Measurements from ENCODE around the gene SUPT5H. TPM values are rescaled to one million over a fixed set of nuclear protein-coding genes. Genes with fewer than 3 reads are reported as not detected.

Gene SUPT5H
- total and polyA plus RNA-seq, 3 donors from 2014 or later = 359 to 366 (median 363) TPM

DNA sequence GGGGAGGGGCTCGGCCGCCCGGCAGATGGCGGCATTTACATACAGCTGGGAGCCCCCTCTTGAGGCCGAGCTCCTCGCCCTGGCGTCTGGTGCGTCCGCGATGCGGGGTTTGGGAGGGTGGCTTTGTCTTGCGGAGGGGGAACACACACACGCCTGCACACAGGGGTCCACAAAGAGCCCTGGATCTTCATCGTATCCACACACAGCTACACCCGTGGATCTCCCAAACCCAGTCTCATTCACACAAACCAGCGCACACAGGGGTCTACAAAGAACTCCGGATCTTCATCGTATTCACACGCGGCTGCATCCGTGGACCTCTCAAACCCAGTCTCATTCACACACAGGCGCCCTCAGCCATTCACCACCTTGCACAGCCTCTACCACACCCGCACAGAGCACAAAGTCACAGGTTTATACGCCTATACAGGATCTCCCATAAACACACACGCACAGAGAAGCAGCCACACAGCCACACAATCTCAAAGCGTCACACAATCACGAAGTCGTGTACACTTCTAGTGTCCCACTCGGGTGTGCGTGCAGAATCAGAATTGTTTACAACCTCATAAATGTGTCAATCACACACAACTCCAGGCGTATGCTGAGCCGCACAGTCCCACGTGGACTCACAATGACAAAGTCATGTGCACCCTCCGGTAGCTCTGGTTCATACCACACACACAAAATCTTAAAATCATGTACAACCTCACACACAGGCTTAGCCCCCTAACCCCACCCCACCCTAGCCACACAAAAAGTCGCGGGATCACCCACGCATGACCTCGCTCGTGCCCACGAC is 52.8 kb downstream of the SUPT5H start:
- peaks cover 16% of the 10 kb centered on the region for H3K4me1 ChIP-seq
- no peak for TF ChIP-seq POLR2A (IDR thresholded peaks at IDR 0.05)
- TF ChIP-seq, protein P1, sequence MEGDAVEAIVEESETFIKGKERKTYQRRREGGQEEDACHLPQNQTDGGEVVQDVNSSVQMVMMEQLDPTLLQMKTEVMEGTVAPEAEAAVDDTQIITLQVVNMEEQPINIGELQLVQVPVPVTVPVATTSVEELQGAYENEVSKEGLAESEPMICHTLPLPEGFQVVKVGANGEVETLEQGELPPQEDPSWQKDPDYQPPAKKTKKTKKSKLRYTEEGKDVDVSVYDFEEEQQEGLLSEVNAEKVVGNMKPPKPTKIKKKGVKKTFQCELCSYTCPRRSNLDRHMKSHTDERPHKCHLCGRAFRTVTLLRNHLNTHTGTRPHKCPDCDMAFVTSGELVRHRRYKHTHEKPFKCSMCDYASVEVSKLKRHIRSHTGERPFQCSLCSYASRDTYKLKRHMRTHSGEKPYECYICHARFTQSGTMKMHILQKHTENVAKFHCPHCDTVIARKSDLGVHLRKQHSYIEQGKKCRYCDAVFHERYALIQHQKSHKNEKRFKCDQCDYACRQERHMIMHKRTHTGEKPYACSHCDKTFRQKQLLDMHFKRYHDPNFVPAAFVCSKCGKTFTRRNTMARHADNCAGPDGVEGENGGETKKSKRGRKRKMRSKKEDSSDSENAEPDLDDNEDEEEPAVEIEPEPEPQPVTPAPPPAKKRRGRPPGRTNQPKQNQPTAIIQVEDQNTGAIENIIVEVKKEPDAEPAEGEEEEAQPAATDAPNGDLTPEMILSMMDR (IDR thresholded peaks at IDR 0.05) = peak in 1 of 3 experiments; percentile 10
- intact Hi-C loops (cut with DNase I; ENCODE audit: low total_unique reads) = no loop called here
- peak; percentile 39 for DNase-seq
- no peaks in the 10 kb centered on the region for H3K36me3 ChIP-seq (ENCODE audit: low read depth, missing control alignments)
- H3K27me3 ChIP-seq = no peaks in the 10 kb centered on the region
- peak overlapping the region in 1 of 2 donors; percentile 26 for H3K4me3 ChIP-seq
- no peak overlapping the region for H3K27ac ChIP-seq
- H3K9me3 ChIP-seq = no peaks in the 10 kb centered on the region
- WGBS, 2 donors = 0 to 2% methylated on average over 24 to 40 of the region's 40 CpGs

DNA sequence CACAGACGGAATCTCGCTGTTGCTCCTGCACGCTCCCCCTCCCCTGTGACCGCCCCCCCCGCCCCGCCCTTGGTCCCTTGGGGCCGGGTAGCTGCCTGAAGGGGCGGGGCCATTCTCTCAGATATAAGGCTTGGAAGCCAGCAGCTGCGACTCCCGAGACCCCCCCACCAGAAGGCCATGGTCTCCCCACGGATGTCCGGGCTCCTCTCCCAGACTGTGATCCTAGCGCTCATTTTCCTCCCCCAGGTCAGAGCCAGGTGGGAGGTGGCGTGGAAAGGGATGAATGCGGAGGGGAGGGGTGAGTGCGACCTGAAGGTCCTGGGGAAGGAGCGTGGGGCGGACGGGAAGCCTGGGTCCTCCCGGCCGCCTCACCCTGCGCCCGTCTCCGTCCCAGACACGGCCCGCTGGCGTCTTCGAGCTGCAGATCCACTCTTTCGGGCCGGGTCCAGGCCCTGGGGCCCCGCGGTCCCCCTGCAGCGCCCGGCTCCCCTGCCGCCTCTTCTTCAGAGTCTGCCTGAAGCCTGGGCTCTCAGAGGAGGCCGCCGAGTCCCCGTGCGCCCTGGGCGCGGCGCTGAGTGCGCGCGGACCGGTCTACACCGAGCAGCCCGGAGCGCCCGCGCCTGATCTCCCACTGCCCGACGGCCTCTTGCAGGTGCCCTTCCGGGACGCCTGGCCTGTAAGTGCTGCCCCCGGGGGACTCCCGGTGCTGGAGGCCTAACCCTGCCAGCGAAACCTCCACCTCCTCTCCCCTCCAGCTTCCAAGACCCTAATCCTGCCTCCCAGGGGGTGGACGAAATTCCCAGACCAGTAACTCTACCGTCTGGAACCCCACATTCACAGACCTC is 53.6 kb downstream of the SUPT5H start, which contains the start of gene DLL3:
TSS of gene DLL3 (plus strand) at position 150 of the 845 bp plus-strand sequence. CDS start at position 178, 28 bp downstream.
- H3K27me3 ChIP-seq = no peaks in the 10 kb centered on the region
- peak within 1 kb of the TSS in 1 of 2 donors; percentile 26 for H3K4me3 ChIP-seq
- 1% methylated on average over 25 to 48 of the region's 60 CpGs for WGBS, 2 donors
- intact Hi-C loops (cut with DNase I; ENCODE audit: low total_unique reads) = no loop called here
- H3K36me3 ChIP-seq (ENCODE audit: low read depth, missing control alignments) = no peaks in the 10 kb centered on the region
- H3K9me3 ChIP-seq = no peaks in the 10 kb centered on the region
- no peak for DNase-seq
- H3K4me1 ChIP-seq = peaks cover 16% of the 10 kb centered on the region
- TF ChIP-seq, protein P1 (IDR thresholded peaks at IDR 0.05) = no peak
- H3K27ac ChIP-seq = no peak within 1 kb of the TSS

DNA sequence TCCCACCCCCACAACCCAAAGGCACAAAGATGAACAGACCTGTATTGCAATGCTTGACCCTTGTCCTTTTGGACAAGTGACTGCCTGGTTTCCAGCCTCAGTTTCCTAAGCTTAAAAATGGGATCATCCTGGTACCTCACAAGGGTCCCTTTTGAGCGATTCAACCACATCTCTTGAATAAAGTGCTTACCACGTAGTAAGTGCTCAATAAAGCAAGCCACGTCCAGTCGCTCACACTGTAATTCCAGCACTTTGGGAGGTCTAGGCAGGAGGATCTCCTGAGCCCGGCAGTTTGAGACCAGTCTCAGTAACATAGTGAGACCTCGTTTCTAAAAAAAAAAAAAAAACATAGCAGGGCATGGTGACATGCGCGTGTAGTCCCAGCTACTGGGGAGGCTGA is 54.5 kb downstream of the SUPT5H start:
- no peak for DNase-seq
- Histone ChIP-seq H3K27ac (no peak overlapping the region), H3K4me1 (peaks cover 16% of the 10 kb centered on the region), H3K36me3 (ENCODE audit: low read depth, missing control alignments) (no peaks in the 10 kb centered on the region), H3K9me3 (no peaks in the 10 kb centered on the region), H3K27me3 (no peaks in the 10 kb centered on the region), H3K4me3 (no peak overlapping the region)
- 71 to 79% methylated on average over 8 of the region's 8 CpGs for WGBS, 2 donors
- intact Hi-C loops (cut with DNase I; ENCODE audit: low total_unique reads) = no loop called here
- TF ChIP-seq, protein P1 (IDR thresholded peaks at IDR 0.05) = no peak
- no peak for TF ChIP-seq POLR2A (IDR thresholded peaks at IDR 0.05)

DNA sequence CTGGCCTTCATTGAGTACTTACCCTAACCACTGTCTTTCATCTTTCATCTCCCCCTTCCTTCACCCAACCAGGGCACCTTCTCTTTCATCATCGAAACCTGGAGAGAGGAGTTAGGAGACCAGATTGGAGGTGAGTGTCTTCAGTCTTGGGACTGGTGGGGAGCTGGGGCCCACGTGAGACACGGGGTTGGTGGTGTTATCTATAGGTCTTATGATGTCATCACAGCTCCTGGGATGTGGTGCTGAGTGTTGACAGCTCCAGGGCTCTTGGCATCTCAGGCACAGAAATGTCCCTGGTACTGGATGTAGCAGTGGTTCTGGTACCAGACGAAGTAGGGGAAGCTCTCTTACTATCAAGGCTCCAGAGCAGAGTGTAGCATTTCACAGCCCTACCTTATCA is 55.2 kb downstream of the SUPT5H start:
- TF ChIP-seq, protein P1 (IDR thresholded peaks at IDR 0.05) = no peak
- no peak for TF ChIP-seq POLR2A (IDR thresholded peaks at IDR 0.05)
- WGBS, 2 donors = 40 to 53% methylated on average over 4 of the region's 4 CpGs
- intact Hi-C loops (cut with DNase I; ENCODE audit: low total_unique reads) = no loop called here
- peaks cover 16% of the 10 kb centered on the region for H3K4me1 ChIP-seq
- no peak overlapping the region for H3K4me3 ChIP-seq
- no peaks in the 10 kb centered on the region for H3K36me3 ChIP-seq (ENCODE audit: low read depth, missing control alignments)
- no peak for DNase-seq
- H3K9me3 ChIP-seq = no peaks in the 10 kb centered on the region
- H3K27ac ChIP-seq = no peak overlapping the region
- no peaks in the 10 kb centered on the region for H3K27me3 ChIP-seq
